Right lobe of liver (tissue), 4 donors: ENCODE results near the gene ACTG2.

Experiments
- POLR2A ChIP-seq: fragments of 450-650 bp; IDR thresholded peaks from one replicate; pipeline ENCODE4 v1.6.1; 2017; ENCODE audit warnings: antibody characterized with exemption, mild to moderate bottlenecking
- TF ChIP-seq, protein P1 (sequence below), 4 donors: fragments of 200-600 bp in 3 of 4; fragments of 450-650 bp in 1 of 4; IDR thresholded peaks; one replicate each; pipeline versions ENCODE4 v1.5.1 to v1.8.0; 2016 to 2022; ENCODE audit warnings: antibody characterized with exemption in 4 of 4, mild to moderate bottlenecking in 2 of 4
- donor health status: DM: no; HTN: no; CAD: no.
- donor health status: DM: no; HTN: no; CAD: no.
- donor health status: DM: no; HTN: yes; CAD: no.

DNA sequence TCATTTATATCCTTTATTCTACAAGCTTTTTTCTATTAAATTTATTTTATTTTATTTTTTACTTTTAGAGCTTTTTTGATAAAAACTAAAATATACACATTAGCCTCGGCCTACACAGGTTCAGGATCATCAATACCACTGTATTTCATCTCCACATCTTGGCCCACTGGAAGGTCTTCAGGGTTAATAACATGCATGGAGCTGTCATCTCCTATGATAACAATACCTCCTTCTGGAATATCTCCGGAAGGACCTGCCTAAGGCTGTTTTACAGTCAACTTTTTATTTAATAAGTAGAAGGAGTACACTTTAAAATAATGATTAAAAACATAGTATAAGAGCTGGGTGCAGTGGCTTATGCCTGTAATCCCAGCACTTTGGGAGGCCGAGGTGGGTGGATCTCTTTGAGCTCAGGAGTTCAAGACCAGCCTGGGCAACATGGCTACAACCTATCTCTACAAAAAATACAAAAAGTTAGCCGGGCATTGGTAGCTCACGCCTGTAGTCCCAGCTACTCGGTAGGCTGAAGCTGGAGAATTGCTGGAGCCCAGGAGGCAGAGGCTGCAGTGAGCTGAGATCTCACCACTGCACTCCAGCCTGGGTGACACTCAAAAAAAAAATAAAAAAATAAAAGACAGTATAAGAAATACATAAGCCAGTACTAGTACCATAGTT is 18.2 kb downstream of the ACTG2 start:
- TF ChIP-seq, protein P1, sequence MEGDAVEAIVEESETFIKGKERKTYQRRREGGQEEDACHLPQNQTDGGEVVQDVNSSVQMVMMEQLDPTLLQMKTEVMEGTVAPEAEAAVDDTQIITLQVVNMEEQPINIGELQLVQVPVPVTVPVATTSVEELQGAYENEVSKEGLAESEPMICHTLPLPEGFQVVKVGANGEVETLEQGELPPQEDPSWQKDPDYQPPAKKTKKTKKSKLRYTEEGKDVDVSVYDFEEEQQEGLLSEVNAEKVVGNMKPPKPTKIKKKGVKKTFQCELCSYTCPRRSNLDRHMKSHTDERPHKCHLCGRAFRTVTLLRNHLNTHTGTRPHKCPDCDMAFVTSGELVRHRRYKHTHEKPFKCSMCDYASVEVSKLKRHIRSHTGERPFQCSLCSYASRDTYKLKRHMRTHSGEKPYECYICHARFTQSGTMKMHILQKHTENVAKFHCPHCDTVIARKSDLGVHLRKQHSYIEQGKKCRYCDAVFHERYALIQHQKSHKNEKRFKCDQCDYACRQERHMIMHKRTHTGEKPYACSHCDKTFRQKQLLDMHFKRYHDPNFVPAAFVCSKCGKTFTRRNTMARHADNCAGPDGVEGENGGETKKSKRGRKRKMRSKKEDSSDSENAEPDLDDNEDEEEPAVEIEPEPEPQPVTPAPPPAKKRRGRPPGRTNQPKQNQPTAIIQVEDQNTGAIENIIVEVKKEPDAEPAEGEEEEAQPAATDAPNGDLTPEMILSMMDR (IDR thresholded peaks at IDR 0.05): no peak
- TF ChIP-seq POLR2A: no peak
